Astrocyte of the spinal cord (primary cell): Measurements from ENCODE around the gene WFIKKN1.

Source experiments
- DNase-seq: peaks from one replicate; pipeline ENCODE4 v3.0.0; 2011; ENCODE audit warnings: low read depth, low spot score
- H3K4me3 ChIP-seq: 2 replicates; pipeline ENCODE4 v1.5.1; 2011; ENCODE audit warnings: low read depth, mild to moderate bottlenecking, low read length, moderate library complexity
- CTCF ChIP-seq: IDR thresholded peaks from 2 replicates; pipeline ENCODE4 v1.5.1; 2012; ENCODE audit warnings: low read depth, mild to moderate bottlenecking, low read length, inconsistent platforms
- in situ Hi-C: cut with HindIII; loops from 2 replicates; pipeline ENCODE4 v1.10.0; 2017; ENCODE audit warnings: low sequenced_read_pairs

Gene WFIKKN1

GRCh38 chr16:606656-607307 lies 24.0 kb upstream of the WFIKKN1 start:
- no peak overlapping the region for H3K4me3 ChIP-seq
- DNase-seq: no peak
- in situ Hi-C loops: no loop called here
- TF ChIP-seq CTCF: no peak

- H3K4me3 ChIP-seq: no peak overlapping the region
- in situ Hi-C loops: no loop called here
- DNase-seq: no peak
- TF ChIP-seq CTCF: no peak
Measured at GRCh38 chr16:608019-608418, 22.8 kb upstream of the WFIKKN1 start.

GRCh38 chr16:609316-609715 lies 21.5 kb upstream of the WFIKKN1 start:
- TF ChIP-seq CTCF: no peak
- DNase-seq: no peak
- no peak overlapping the region for H3K4me3 ChIP-seq
- in situ Hi-C loops: no loop called here

- in situ Hi-C loops: no loop called here
- H3K4me3 ChIP-seq: no peak overlapping the region
- no peak for DNase-seq
- TF ChIP-seq CTCF: no peak
Measured at GRCh38 chr16:609984-610383, 20.8 kb upstream of the WFIKKN1 start.

- no peak overlapping the region for H3K4me3 ChIP-seq
- TF ChIP-seq CTCF: peak; percentile 63
- peak; percentile 26 for DNase-seq
- in situ Hi-C loops: no loop called here
Measured at GRCh38 chr16:610513-611381, 20.0 kb upstream of the WFIKKN1 start.

- H3K4me3 ChIP-seq: no peak overlapping the region
- TF ChIP-seq CTCF: no peak
- in situ Hi-C loops: no loop called here
- no peak for DNase-seq
Measured at GRCh38 chr16:615122-615521, 15.7 kb upstream of the WFIKKN1 start.
